ENCODE results near the gene RAMP2. TPM values are rescaled to one million over a fixed set of nuclear protein-coding genes. Genes with fewer than 3 reads are reported as not detected.

Gene RAMP2
- total RNA-seq, 1 experiment from 2014 or later: 10.9 TPM

DNA sequence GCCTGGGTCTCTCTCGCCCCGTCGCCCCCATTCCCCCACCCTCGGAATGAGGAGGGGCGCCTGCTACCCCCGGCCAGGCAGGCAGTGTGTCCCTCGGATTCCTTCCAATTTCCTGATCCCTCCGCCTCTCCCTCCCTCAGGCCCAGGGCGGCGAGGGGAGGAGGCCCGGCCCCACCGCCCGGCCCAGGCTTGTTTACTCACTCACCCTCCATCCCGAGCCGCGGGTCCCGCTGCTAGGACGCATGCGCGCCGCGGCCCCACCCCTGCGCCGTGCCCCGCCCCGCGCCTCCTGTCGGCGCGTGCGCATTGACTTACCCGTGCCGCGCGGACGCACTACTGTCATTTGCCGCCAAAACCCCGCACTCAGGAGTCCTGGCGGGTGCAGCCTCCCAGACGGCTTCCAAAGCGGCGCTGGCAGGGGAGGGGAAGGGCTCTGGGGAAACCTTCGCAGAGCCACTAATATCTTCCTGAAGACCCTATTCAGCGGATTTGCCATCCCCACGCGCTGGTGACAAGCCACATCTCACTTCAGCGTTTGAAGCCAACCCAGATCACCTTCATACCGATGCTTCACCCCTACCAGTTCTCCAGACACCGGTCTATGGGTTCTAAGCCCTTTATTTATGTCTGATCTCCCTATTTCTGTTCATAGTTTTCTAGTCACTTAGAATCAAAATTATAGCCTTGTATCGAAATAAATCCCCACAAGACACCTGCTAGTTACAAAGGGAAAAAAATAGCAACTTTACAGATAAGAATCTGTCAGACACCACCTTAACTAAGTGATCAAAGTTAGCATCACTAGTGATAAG is 16.0 kb upstream of the RAMP2 start, which contains the start of gene EZH1 (continued):
- TF ChIP-seq ZNF396 (CRISPR knock-in tag; IDR thresholded peaks at IDR 0.05; ENCODE audit: borderline replicate concordance) (no peak), SP1 (CRISPR knock-in tag; conservative IDR thresholded peaks at IDR 0.05) (peak; percentile 84), NR1H2 (CRISPR knock-in tag; IDR thresholded peaks at IDR 0.05) (peak; percentile 57; the same call in 1 of the 2 replicates), ZNF671 (CRISPR knock-in tag; IDR thresholded peaks at IDR 0.05) (no peak), JAZF1 (CRISPR knock-in tag; IDR thresholded peaks at IDR 0.05) (no peak), FOXK1 (CRISPR knock-in tag; IDR thresholded peaks at IDR 0.05) (peak; percentile 97), ZNF532 (CRISPR knock-in tag; IDR thresholded peaks at IDR 0.05; ENCODE audit: borderline replicate concordance) (no peak), ZNF219 (CRISPR knock-in tag; IDR thresholded peaks at IDR 0.05; ENCODE audit: borderline replicate concordance) (no peak), HMGA2 (CRISPR knock-in tag; IDR thresholded peaks at IDR 0.05) (no peak), IRF2 (CRISPR knock-in tag; IDR thresholded peaks at IDR 0.05; ENCODE audit: borderline replicate concordance, low read depth) (no peak), FOXP4 (CRISPR knock-in tag; IDR thresholded peaks at IDR 0.05) (peak; percentile 96), ETV6 (CRISPR knock-in tag; IDR thresholded peaks at IDR 0.05) (peak; percentile 99), NR2C2 (CRISPR knock-in tag; IDR thresholded peaks at IDR 0.05) (peak; percentile 53; the same call in 1 of the 2 replicates), ZNF232 (CRISPR knock-in tag; IDR thresholded peaks at IDR 0.05) (peak; percentile 97), OVOL2 (CRISPR knock-in tag; IDR thresholded peaks at IDR 0.05; ENCODE audit: borderline replicate concordance) (no peak), TEAD1 (CRISPR knock-in tag; IDR thresholded peaks at IDR 0.05) (peak; percentile 91), MLX (CRISPR knock-in tag; IDR thresholded peaks at IDR 0.05) (0 out of 2 replicates have a peak, but pooled peaks have one; percentile 69)
- TF ChIP-seq, protein P1, sequence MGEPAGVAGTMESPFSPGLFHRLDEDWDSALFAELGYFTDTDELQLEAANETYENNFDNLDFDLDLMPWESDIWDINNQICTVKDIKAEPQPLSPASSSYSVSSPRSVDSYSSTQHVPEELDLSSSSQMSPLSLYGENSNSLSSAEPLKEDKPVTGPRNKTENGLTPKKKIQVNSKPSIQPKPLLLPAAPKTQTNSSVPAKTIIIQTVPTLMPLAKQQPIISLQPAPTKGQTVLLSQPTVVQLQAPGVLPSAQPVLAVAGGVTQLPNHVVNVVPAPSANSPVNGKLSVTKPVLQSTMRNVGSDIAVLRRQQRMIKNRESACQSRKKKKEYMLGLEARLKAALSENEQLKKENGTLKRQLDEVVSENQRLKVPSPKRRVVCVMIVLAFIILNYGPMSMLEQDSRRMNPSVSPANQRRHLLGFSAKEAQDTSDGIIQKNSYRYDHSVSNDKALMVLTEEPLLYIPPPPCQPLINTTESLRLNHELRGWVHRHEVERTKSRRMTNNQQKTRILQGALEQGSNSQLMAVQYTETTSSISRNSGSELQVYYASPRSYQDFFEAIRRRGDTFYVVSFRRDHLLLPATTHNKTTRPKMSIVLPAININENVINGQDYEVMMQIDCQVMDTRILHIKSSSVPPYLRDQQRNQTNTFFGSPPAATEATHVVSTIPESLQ (CRISPR knock-in tag; IDR thresholded peaks at IDR 0.05): no peak
- TF ChIP-seq, protein P2, sequence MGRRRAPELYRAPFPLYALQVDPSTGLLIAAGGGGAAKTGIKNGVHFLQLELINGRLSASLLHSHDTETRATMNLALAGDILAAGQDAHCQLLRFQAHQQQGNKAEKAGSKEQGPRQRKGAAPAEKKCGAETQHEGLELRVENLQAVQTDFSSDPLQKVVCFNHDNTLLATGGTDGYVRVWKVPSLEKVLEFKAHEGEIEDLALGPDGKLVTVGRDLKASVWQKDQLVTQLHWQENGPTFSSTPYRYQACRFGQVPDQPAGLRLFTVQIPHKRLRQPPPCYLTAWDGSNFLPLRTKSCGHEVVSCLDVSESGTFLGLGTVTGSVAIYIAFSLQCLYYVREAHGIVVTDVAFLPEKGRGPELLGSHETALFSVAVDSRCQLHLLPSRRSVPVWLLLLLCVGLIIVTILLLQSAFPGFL (CRISPR knock-in tag; IDR thresholded peaks at IDR 0.05; ENCODE audit: borderline replicate concordance): no peak
- TF ChIP-seq, protein P3, sequence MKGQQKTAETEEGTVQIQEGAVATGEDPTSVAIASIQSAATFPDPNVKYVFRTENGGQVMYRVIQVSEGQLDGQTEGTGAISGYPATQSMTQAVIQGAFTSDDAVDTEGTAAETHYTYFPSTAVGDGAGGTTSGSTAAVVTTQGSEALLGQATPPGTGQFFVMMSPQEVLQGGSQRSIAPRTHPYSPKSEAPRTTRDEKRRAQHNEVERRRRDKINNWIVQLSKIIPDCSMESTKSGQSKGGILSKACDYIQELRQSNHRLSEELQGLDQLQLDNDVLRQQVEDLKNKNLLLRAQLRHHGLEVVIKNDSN (CRISPR knock-in tag; IDR thresholded peaks at IDR 0.05): peak; percentile 72; the same call in 1 of the 2 replicates
- TF ChIP-seq, protein P4, sequence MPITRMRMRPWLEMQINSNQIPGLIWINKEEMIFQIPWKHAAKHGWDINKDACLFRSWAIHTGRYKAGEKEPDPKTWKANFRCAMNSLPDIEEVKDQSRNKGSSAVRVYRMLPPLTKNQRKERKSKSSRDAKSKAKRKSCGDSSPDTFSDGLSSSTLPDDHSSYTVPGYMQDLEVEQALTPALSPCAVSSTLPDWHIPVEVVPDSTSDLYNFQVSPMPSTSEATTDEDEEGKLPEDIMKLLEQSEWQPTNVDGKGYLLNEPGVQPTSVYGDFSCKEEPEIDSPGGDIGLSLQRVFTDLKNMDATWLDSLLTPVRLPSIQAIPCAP (CRISPR knock-in tag; IDR thresholded peaks at IDR 0.05): peak; percentile 90; the same call in 1 of the 2 replicates
- TF ChIP-seq, protein P5, sequence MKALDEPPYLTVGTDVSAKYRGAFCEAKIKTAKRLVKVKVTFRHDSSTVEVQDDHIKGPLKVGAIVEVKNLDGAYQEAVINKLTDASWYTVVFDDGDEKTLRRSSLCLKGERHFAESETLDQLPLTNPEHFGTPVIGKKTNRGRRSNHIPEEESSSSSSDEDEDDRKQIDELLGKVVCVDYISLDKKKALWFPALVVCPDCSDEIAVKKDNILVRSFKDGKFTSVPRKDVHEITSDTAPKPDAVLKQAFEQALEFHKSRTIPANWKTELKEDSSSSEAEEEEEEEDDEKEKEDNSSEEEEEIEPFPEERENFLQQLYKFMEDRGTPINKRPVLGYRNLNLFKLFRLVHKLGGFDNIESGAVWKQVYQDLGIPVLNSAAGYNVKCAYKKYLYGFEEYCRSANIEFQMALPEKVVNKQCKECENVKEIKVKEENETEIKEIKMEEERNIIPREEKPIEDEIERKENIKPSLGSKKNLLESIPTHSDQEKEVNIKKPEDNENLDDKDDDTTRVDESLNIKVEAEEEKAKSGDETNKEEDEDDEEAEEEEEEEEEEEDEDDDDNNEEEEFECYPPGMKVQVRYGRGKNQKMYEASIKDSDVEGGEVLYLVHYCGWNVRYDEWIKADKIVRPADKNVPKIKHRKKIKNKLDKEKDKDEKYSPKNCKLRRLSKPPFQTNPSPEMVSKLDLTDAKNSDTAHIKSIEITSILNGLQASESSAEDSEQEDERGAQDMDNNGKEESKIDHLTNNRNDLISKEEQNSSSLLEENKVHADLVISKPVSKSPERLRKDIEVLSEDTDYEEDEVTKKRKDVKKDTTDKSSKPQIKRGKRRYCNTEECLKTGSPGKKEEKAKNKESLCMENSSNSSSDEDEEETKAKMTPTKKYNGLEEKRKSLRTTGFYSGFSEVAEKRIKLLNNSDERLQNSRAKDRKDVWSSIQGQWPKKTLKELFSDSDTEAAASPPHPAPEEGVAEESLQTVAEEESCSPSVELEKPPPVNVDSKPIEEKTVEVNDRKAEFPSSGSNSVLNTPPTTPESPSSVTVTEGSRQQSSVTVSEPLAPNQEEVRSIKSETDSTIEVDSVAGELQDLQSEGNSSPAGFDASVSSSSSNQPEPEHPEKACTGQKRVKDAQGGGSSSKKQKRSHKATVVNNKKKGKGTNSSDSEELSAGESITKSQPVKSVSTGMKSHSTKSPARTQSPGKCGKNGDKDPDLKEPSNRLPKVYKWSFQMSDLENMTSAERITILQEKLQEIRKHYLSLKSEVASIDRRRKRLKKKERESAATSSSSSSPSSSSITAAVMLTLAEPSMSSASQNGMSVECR (CRISPR knock-in tag; IDR thresholded peaks at IDR 0.05; ENCODE audit: borderline replicate concordance): peak; percentile 85; the same call in 1 of the 2 replicates
